Measurements from ENCODE around the gene TAF1A. TPM values are rescaled to one million over a fixed set of nuclear protein-coding genes. Genes with fewer than 3 reads are reported as not detected.

The TAF1A gene
- total and polyA plus RNA-seq, 2 donors (not counting 1 experiment from before 2014, with no cell fraction given) = 7.2 to 15.2 TPM

- Histone ChIP-seq H3K27me3 (ENCODE audit: control insufficient read depth, insufficient read depth, low read length) (no peaks in the 10 kb centered on the region), H3K4me3 (replicated peaks in 1 of 4; ENCODE audit: control extremely low read depth in 1 of 4, insufficient read depth in 1 of 4, low read depth in 3 of 4, low read length in 4 of 4) (no peak overlapping the region), H3K27ac (ENCODE audit: insufficient read depth, low read length) (no peak overlapping the region), H2AFZ (ENCODE audit: low read length) (no peak overlapping the region), H3K4me1 (ENCODE audit: control insufficient read depth, extremely low read depth, insufficient read depth, low read length) (no peaks in the 10 kb centered on the region), H3K79me2 (ENCODE audit: control insufficient read depth, insufficient read depth, low read length) (no peaks in the 10 kb centered on the region), H3K36me3 (ENCODE audit: control insufficient read depth, insufficient read depth, low read length) (no peaks in the 10 kb centered on the region), H3K9me3 (ENCODE audit: control insufficient read depth, insufficient read depth, low read depth, low read length) (no peaks in the 10 kb centered on the region), H3K9ac (ENCODE audit: insufficient read depth, low read length) (no peak overlapping the region), H3K4me2 (ENCODE audit: extremely low read depth, insufficient read depth, low read length) (no peak overlapping the region), H4K20me1 (ENCODE audit: control insufficient read depth, extremely low read depth, insufficient read depth, low read length) (no peaks in the 10 kb centered on the region)
- TF ChIP-seq EZH2 (IDR thresholded peaks at IDR 0.05; ENCODE audit: low read length, missing control alignments) = no peak
- no peak for TF ChIP-seq CTCF (conservative IDR thresholded peaks at IDR 0.05 in 1 of 2, IDR thresholded peaks at IDR 0.05 in 1 of 2; ENCODE audit: low read depth in 1 of 2, low read length in 2 of 2)
- DNase-seq (ENCODE audit: low read depth in 2 of 2) = peak; percentile 21 to 53
Observed at GRCh38 chr1:222521299-222522104, 68.2 kb downstream of the TAF1A start.

Other genes starting within 250 kb of the TAF1A start
- under 0.01 and 0.33 TPM in 2 replicates for gene HHIPL2, start 41.8 kb downstream of the TAF1A start, total RNA-seq
- gene HHIPL2, start 41.8 kb downstream of the TAF1A start, polyA plus RNA-seq = 0.14 and 0.18 TPM in 2 replicates
- gene MIA3, start 28.2 kb upstream of the TAF1A start, total RNA-seq = 53.2 and 68.0 TPM in 2 replicates
- 34.3 and 46.7 TPM in 2 replicates for gene MIA3, start 28.2 kb upstream of the TAF1A start, polyA plus RNA-seq
- gene AIDA, start 122.6 kb upstream of the TAF1A start, total RNA-seq = 50.8 and 67.9 TPM in 2 replicates
- gene AIDA, start 122.6 kb upstream of the TAF1A start, polyA plus RNA-seq = 106 and 153 TPM in 2 replicates
- gene BROX, start 122.6 kb upstream of the TAF1A start, total RNA-seq = 52.6 and 60.6 TPM in 2 replicates
- gene BROX, start 122.6 kb upstream of the TAF1A start, polyA plus RNA-seq = 11.3 and 12.1 TPM in 2 replicates
- not detected in 2 replicates for gene FAM177B, start 147.3 kb upstream of the TAF1A start, total RNA-seq
- 0.06 TPM in 1 of 2 replicates, not detected in the other for gene FAM177B, start 147.3 kb upstream of the TAF1A start, polyA plus RNA-seq
- gene DISP1, start 225.1 kb upstream of the TAF1A start, total RNA-seq = 3.1 and 5.9 TPM in 2 replicates
- gene DISP1, start 225.1 kb upstream of the TAF1A start, polyA plus RNA-seq = 5.1 and 8.7 TPM in 2 replicates